NB4 (cell line): ENCODE data around the gene MAB21L1.

Experiments
- CTCF ChIP-seq: IDR thresholded peaks from one replicate; pipeline ENCODE4 v1.5.1; 2012; ENCODE audit warnings: low read depth, low read length
- MAX ChIP-seq: IDR thresholded peaks from 2 replicates; pipeline ENCODE4 v1.6.1; 2011; ENCODE audit warnings: low read depth, low read length

- TF ChIP-seq CTCF, result no peak
- no peak for TF ChIP-seq MAX
Measured at GRCh38 chr13:35471706-35472322, 4.7 kb downstream of the MAB21L1 start.
